HuH-7 (cell line): ENCODE data around the gene RIMBP2.
"Not testable (repeated sequence)": the region's sequence is repeated elsewhere in the genome, so short reads cannot be mapped to it uniquely, and the experiment has no call there.

Experiments used
- DNase-seq: peaks from one replicate; pipeline ENCODE4 v3.0.0; 2011; ENCODE audit warnings: low spot score

RIMBP2 gene

GRCh38 chr12:130596241-130596640 is 119.9 kb downstream of the RIMBP2 start:
- no peak for DNase-seq

GRCh38 chr12:130595566-130595965 is 120.5 kb downstream of the RIMBP2 start:
- no peak for DNase-seq

- DNase-seq = no peak
Measured at GRCh38 chr12:130593056-130593455, 123.0 kb downstream of the RIMBP2 start.

GRCh38 chr12:130592641-130593040 is 123.5 kb downstream of the RIMBP2 start:
- DNase-seq = no peak

GRCh38 chr12:130591736-130592135 is 124.4 kb downstream of the RIMBP2 start:
- no peak for DNase-seq

GRCh38 chr12:130590685-130591084 is 125.4 kb downstream of the RIMBP2 start:
- DNase-seq = no peak

- no peak for DNase-seq
Measured at GRCh38 chr12:130589540-130590317, 126.4 kb downstream of the RIMBP2 start.

GRCh38 chr12:130588696-130589539 is 127.2 kb downstream of the RIMBP2 start:
- no peak for DNase-seq

- DNase-seq = no peak
Measured at GRCh38 chr12:130587966-130588365, 128.1 kb downstream of the RIMBP2 start.

- DNase-seq = not testable (repeated sequence)
Measured at GRCh38 chr12:130584475-130584874, 131.6 kb downstream of the RIMBP2 start.

- no peak for DNase-seq
Measured at GRCh38 chr12:130583800-130584199, 132.3 kb downstream of the RIMBP2 start.

- no peak for DNase-seq
Measured at GRCh38 chr12:130583317-130583716, 132.8 kb downstream of the RIMBP2 start.

GRCh38 chr12:130582286-130582685 is 133.8 kb downstream of the RIMBP2 start:
- DNase-seq = no peak

- DNase-seq = no peak
Measured at GRCh38 chr12:130581782-130582181, 134.3 kb downstream of the RIMBP2 start.

GRCh38 chr12:130579231-130579630 is 136.9 kb downstream of the RIMBP2 start:
- no peak for DNase-seq

GRCh38 chr12:130577351-130577750 is 138.7 kb downstream of the RIMBP2 start:
- DNase-seq = no peak

- no peak for DNase-seq
Measured at GRCh38 chr12:130576371-130576816, 139.7 kb downstream of the RIMBP2 start.

- no peak for DNase-seq
Measured at GRCh38 chr12:130574402-130574801, 141.7 kb downstream of the RIMBP2 start.

GRCh38 chr12:130573766-130574165 is 142.3 kb downstream of the RIMBP2 start:
- no peak for DNase-seq

- no peak for DNase-seq
Measured at GRCh38 chr12:130573235-130573634, 142.9 kb downstream of the RIMBP2 start.

- DNase-seq = no peak
Measured at GRCh38 chr12:130572553-130572952, 143.5 kb downstream of the RIMBP2 start.

GRCh38 chr12:130571734-130572133 is 144.4 kb downstream of the RIMBP2 start:
- DNase-seq = no peak

GRCh38 chr12:130571089-130571488 is 145.0 kb downstream of the RIMBP2 start:
- DNase-seq = no peak
